ENCODE results near the gene DENND5A. TPM values are rescaled to one million over a fixed set of nuclear protein-coding genes. Genes with fewer than 3 reads are reported as not detected.
A peak's percentile ranks its signal among the peaks of the same experiment; 100 is the strongest.
"Not testable (repeated sequence)": the region's sequence is repeated elsewhere in the genome, so short reads cannot be mapped to it uniquely, and the experiment has no call there.

Gene DENND5A
- total RNA-seq, 3 donors from 2014 or later, result 8.3 to 75.7 (median 17.3) TPM

GRCh38 chr11:9109858-9110731, 155.1 kb downstream of the DENND5A start:
- intact Hi-C loops (cut with DNase I, micrococcal nuclease), result no loop called here
- H3K36me3 ChIP-seq (ENCODE audit: low read depth), result no peaks in the 10 kb centered on the region
- H3K4me1 ChIP-seq (ENCODE audit: low read depth), result no peaks in the 10 kb centered on the region
- DNase-seq, result no peak
- ATAC-seq, result no peak
- no peak overlapping the region for H3K4me3 ChIP-seq
- H3K9me3 ChIP-seq, result peaks cover 11% of the 10 kb centered on the region
- TF ChIP-seq CTCF (IDR thresholded peaks at IDR 0.05), result no peak

DNA sequence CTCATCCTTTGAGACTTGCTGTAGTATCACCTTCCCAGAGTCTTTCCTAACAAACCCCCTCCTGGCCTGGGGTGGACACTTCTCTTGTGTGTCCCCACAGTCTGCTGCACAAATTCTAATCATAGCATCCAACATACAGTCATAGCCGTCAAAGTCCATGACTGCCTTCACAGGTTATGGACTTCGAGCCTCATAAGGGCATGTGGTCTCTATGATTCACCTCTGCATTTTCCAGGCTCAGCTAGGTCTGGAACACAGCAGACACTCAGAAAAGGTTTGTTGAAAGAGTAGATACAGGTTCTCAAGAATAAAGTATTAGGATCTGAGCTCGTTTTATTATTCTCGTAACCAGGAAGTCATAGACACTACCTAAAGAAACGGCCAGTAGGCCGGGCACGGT, 160.6 kb downstream of the DENND5A start:
- TF ChIP-seq CTCF (IDR thresholded peaks at IDR 0.05), result no peak
- Histone ChIP-seq H3K4me3 (no peak overlapping the region), H3K9me3 (no peaks in the 10 kb centered on the region), H3K4me1 (ENCODE audit: low read depth) (no peaks in the 10 kb centered on the region), H3K36me3 (ENCODE audit: low read depth) (no peaks in the 10 kb centered on the region)
- intact Hi-C loops (cut with DNase I, micrococcal nuclease), result no loop called here
- peak; percentile 54 for ATAC-seq
- DNase-seq, result no peak

DNA sequence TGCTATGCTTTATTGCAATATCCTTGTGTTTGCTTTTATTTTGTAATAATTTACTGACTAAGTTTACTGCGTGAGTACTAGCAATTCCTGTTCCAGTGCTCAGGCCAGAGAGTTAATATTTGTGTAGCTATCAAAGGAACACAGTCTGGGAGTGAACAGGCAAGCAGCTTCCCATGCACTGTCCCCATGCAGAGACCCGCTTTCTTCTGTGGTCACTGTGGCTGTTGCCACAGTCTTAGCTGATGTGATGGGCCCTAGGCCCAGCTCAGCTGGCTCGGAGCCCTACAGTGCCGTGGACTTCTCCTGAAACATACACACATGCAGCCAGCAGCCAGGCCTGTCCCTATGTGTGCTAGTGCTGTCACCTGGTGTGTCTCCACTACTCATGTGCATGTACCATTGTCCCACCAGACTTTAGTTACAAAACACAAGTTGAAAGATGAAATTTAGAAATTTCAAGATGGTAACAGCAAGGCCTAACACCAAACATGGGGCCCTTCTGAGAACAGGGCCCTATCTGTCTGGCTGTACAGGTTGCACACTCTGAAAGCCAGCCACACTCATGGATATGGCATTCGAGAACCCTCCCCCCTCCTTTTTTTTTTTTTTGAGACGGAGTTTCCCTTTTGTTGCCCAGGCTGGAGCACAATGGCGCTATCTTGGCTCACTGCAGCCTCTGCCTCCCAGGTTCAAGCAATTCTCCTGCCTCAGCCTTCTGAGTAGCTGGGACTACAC, 161.4 kb downstream of the DENND5A start:
- Histone ChIP-seq H3K4me1 (ENCODE audit: low read depth) (no peaks in the 10 kb centered on the region), H3K36me3 (ENCODE audit: low read depth) (no peaks in the 10 kb centered on the region), H3K4me3 (no peak overlapping the region), H3K9me3 (no peaks in the 10 kb centered on the region)
- intact Hi-C loops (cut with DNase I, micrococcal nuclease), result no loop called here
- no peak for DNase-seq
- no peak for TF ChIP-seq CTCF (IDR thresholded peaks at IDR 0.05)
- peak; percentile 46 for ATAC-seq

DNA sequence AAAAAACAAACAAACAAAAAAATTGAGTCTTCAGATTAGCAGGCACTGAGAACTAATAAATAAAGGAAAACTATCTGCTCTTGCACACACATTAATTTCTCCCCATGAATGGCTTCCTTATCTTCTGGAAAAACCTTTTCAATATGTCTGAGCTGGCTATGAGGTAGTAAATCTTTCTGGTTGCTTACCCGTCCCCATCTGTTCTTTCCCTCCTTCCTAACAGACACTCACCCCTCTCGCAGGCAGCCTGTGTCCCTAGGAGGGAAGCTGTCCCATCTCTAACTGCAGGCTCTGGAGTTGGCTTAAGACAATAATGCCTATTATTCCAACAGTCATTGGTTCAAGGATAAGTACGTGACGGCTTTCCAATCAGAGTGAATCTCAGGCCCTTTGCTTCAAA, 165.5 kb downstream of the DENND5A start:
- no peaks in the 10 kb centered on the region for H3K9me3 ChIP-seq
- TF ChIP-seq CTCF (IDR thresholded peaks at IDR 0.05), result no peak
- no peaks in the 10 kb centered on the region for H3K4me1 ChIP-seq (ENCODE audit: low read depth)
- DNase-seq, result no peak
- no peaks in the 10 kb centered on the region for H3K36me3 ChIP-seq (ENCODE audit: low read depth)
- H3K4me3 ChIP-seq, result no peak overlapping the region
- no peak for ATAC-seq
- intact Hi-C loops (cut with DNase I, micrococcal nuclease), result no loop called here

GRCh38 chr11:9098455-9098854, 166.7 kb downstream of the DENND5A start:
- H3K4me3 ChIP-seq; H3K36me3 ChIP-seq (ENCODE audit: low read depth); ATAC-seq; DNase-seq; intact Hi-C loops (cut with DNase I, micrococcal nuclease); H3K9me3 ChIP-seq; H3K4me1 ChIP-seq (ENCODE audit: low read depth): not testable (repeated sequence)

DNA sequence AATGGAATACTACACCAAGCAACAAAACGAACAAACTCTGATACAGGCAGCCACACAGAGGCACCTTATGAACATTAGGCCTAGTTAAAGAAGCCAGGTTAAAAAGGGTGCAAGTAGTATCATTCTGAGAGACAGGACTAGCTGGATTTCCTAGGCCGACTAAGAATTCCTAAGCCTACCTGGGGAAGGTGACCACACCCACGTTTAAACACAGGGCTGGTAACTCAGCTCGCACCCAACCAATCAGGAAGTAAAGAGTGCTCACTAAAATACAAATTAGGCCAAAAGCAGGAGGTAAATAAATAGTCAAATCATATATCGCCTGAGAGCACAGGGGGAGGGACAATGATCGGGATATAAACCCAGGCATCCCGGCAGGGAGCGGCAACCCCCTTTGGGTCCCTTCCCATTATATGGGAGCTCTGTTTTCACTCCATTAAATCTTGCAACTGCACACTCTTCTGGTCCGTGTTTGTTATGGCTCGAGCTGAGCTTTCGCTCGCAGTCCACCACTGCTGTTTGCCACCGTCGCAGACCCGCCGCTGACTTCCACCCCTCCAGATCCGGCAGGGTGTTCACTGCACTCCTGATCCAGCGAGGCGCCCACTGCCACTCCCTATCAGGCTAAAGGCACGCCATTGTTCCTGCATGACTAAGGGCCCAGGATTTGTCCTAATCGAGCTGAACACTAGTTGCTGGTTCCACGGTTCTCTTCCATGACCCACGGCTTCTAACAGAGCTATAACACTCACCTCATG, 167.8 kb downstream of the DENND5A start:
- DNase-seq, result peak in 1 of 3 donors; percentile 35
- H3K36me3 ChIP-seq (ENCODE audit: low read depth); H3K4me1 ChIP-seq (ENCODE audit: low read depth); H3K9me3 ChIP-seq; intact Hi-C loops (cut with DNase I, micrococcal nuclease); H3K4me3 ChIP-seq: not testable (repeated sequence)
- peak; percentile 71 for ATAC-seq
